Vagina (tissue), 2 donors: Measurements from ENCODE around the gene FHIT. TPM values are rescaled to one million over a fixed set of nuclear protein-coding genes. Genes with fewer than 3 reads are reported as not detected.

Experiments used
- DNase-seq, 2 donors: peaks; one replicate each; pipeline ENCODE4 v3.0.0-alpha.2; 2017; ENCODE audit errors: extremely low spot score in 2 of 2
- H3K27ac ChIP-seq: fragments of 200-600 bp; sonication (generic); one replicate; pipeline ENCODE4 v1.5.1; 2019
- H3K27me3 ChIP-seq: fragments of 200-600 bp; sonication (generic); one replicate; pipeline ENCODE4 v1.5.1; 2019
- H3K36me3 ChIP-seq, 2 donors: fragments of 200-600 bp; sonication (generic); one replicate each; pipeline ENCODE4 v1.5.1; 2017 to 2019
- H3K4me1 ChIP-seq: fragments of 200-600 bp; sonication (generic); one replicate; pipeline ENCODE4 v1.5.1; 2019
- H3K4me3 ChIP-seq, 2 donors: fragments of 200-600 bp; sonication (generic); 1 replicate in 1 of 2; 2 replicates in 1 of 2; pipeline ENCODE4 v1.5.1; 2016 to 2019
- H3K9me3 ChIP-seq: fragments of 200-600 bp; sonication (generic); one replicate; pipeline ENCODE4 v1.5.1; 2019
- CTCF ChIP-seq, 3 experiments: fragments of 450-650 bp in 2 of 3; fragments of 200-600 bp in 1 of 3; sonication (generic) in 1 of 3; IDR thresholded peaks; one replicate each; pipeline ENCODE4 v1.5.1; 2017 to 2019; ENCODE audit warnings: antibody characterized with exemption in 3 of 3, mild to moderate bottlenecking in 2 of 3, moderate library complexity in 2 of 3
- POLR2A ChIP-seq, 2 donors: fragments of 450-650 bp; IDR thresholded peaks; one replicate each; pipeline ENCODE4 v1.6.1; 2017; ENCODE audit warnings: antibody characterized with exemption in 2 of 2, mild to moderate bottlenecking in 2 of 2, moderate library complexity in 2 of 2
- POLR2AphosphoS5 ChIP-seq, 2 donors: sonication (generic); formaldehyde crosslinking; IDR thresholded peaks; one replicate each; pipeline ENCODE4 v1.9.0; 2017; ENCODE audit warnings: antibody characterized with exemption in 2 of 2, mild to moderate bottlenecking in 2 of 2, low read depth in 1 of 2; ENCODE audit not compliant: insufficient read depth in 1 of 2
- intact Hi-C: fragments of 100-400 bp; cut with DNase I; formaldehyde crosslinking; loops from one replicate; pipeline ENCODE4 v1.15.1; 2023
- total RNA-seq: library from RNA; depleted of rRNA; stranded (reverse); fragments of >200 nt; gene quantifications from one replicate; pipeline ENCODE4 v1.2.3, GENCODE V29; 2016

The FHIT gene
- total RNA-seq, 1 donor from 2014 or later, result 7.9 TPM

- H3K9me3 ChIP-seq, result no peaks in the 10 kb centered on the region
- no peaks in the 10 kb centered on the region for H3K36me3 ChIP-seq
- intact Hi-C loops, result no loop called here
- H3K27me3 ChIP-seq, result no peaks in the 10 kb centered on the region
- no peak overlapping the region for H3K4me3 ChIP-seq
- H3K27ac ChIP-seq, result no peak overlapping the region
- no peak for DNase-seq
- H3K4me1 ChIP-seq, result no peaks in the 10 kb centered on the region
- no peak for TF ChIP-seq POLR2A (IDR thresholded peaks at IDR 0.05)
- TF ChIP-seq CTCF (IDR thresholded peaks at IDR 0.05), result no peak
- no peak for TF ChIP-seq POLR2AphosphoS5 (IDR thresholded peaks at IDR 0.05; ENCODE audit: insufficient read depth in 1 of 2, low read depth in 1 of 2)
Observed at GRCh38 chr3:59990915-59991314, 1260.3 kb downstream of the FHIT start.

- no peaks in the 10 kb centered on the region for H3K4me1 ChIP-seq
- intact Hi-C loops, result no loop called here
- no peaks in the 10 kb centered on the region for H3K36me3 ChIP-seq
- no peak for DNase-seq
- H3K27ac ChIP-seq, result no peak overlapping the region
- TF ChIP-seq POLR2AphosphoS5 (IDR thresholded peaks at IDR 0.05; ENCODE audit: insufficient read depth in 1 of 2, low read depth in 1 of 2) (no peak), POLR2A (IDR thresholded peaks at IDR 0.05) (no peak), CTCF (IDR thresholded peaks at IDR 0.05) (no peak)
- H3K4me3 ChIP-seq, result no peak overlapping the region
- H3K27me3 ChIP-seq, result no peaks in the 10 kb centered on the region
- H3K9me3 ChIP-seq, result no peaks in the 10 kb centered on the region
Observed at GRCh38 chr3:59982510-59982909, 1268.7 kb downstream of the FHIT start.

- no peak overlapping the region for H3K4me3 ChIP-seq
- no peak for TF ChIP-seq POLR2A (IDR thresholded peaks at IDR 0.05)
- no peak for TF ChIP-seq CTCF (IDR thresholded peaks at IDR 0.05)
- TF ChIP-seq POLR2AphosphoS5 (IDR thresholded peaks at IDR 0.05; ENCODE audit: insufficient read depth in 1 of 2, low read depth in 1 of 2), result no peak
- no peaks in the 10 kb centered on the region for H3K27me3 ChIP-seq
- no peaks in the 10 kb centered on the region for H3K4me1 ChIP-seq
- H3K27ac ChIP-seq, result no peak overlapping the region
- no peaks in the 10 kb centered on the region for H3K36me3 ChIP-seq
- DNase-seq, result no peak
- H3K9me3 ChIP-seq, result no peaks in the 10 kb centered on the region
- intact Hi-C loops, result no loop called here
Observed at GRCh38 chr3:59981377-59981776, 1269.9 kb downstream of the FHIT start.

GRCh38 chr3:59980576-59980975, 1270.7 kb downstream of the FHIT start:
- no peak for TF ChIP-seq CTCF (IDR thresholded peaks at IDR 0.05)
- TF ChIP-seq POLR2AphosphoS5 (IDR thresholded peaks at IDR 0.05; ENCODE audit: insufficient read depth in 1 of 2, low read depth in 1 of 2), result no peak
- TF ChIP-seq POLR2A (IDR thresholded peaks at IDR 0.05), result no peak
- intact Hi-C loops, result no loop called here
- no peak overlapping the region for H3K27ac ChIP-seq
- H3K27me3 ChIP-seq, result no peaks in the 10 kb centered on the region
- no peaks in the 10 kb centered on the region for H3K9me3 ChIP-seq
- H3K4me1 ChIP-seq, result no peaks in the 10 kb centered on the region
- no peak overlapping the region for H3K4me3 ChIP-seq
- H3K36me3 ChIP-seq, result no peaks in the 10 kb centered on the region
- DNase-seq, result no peak

- intact Hi-C loops, result no loop called here
- no peak overlapping the region for H3K4me3 ChIP-seq
- no peak for DNase-seq
Observed at GRCh38 chr3:59979542-59979941, 1271.7 kb downstream of the FHIT start.

More at GRCh38 chr3:59979542-59979941, 1271.7 kb downstream of the FHIT start:
- no peaks in the 10 kb centered on the region for H3K36me3 ChIP-seq
- no peak for TF ChIP-seq CTCF (IDR thresholded peaks at IDR 0.05)
- TF ChIP-seq POLR2AphosphoS5 (IDR thresholded peaks at IDR 0.05; ENCODE audit: insufficient read depth in 1 of 2, low read depth in 1 of 2), result no peak
- TF ChIP-seq POLR2A (IDR thresholded peaks at IDR 0.05), result no peak
- H3K27me3 ChIP-seq, result no peaks in the 10 kb centered on the region
- H3K27ac ChIP-seq, result no peak overlapping the region
- H3K4me1 ChIP-seq, result no peaks in the 10 kb centered on the region
- no peaks in the 10 kb centered on the region for H3K9me3 ChIP-seq
